Stimulated activated CD8-positive, alpha-beta memory T cell treated with anti-CD3 and anti-CD28 coated beads, Interleukin-12 subunit alpha, Interleukin-12 subunit beta, amount 100 ng/mL, for 1 hour (primary cell): ENCODE measurements around the gene ITPK1.
A peak's percentile ranks its signal among the peaks of the same experiment; 100 is the strongest.

Experiments
- DNase-seq: peaks from one replicate; pipeline ENCODE4 v3.0.0-alpha.2; 2020; ENCODE audit warnings: low read depth

The ITPK1 gene

GRCh38 chr14:93104961-93105360 is 10.8 kb downstream of the ITPK1 start:
- DNase-seq: no peak

GRCh38 chr14:93103392-93104080 is 12.2 kb downstream of the ITPK1 start:
- peak; percentile 47 for DNase-seq

- DNase-seq: no peak
These were observed 13.6 kb downstream of the ITPK1 start for GRCh38 chr14:93102141-93102540.

- DNase-seq: no peak
These were observed 14.5 kb downstream of the ITPK1 start for GRCh38 chr14:93101181-93101580.

- DNase-seq: no peak
These were observed 15.2 kb downstream of the ITPK1 start for GRCh38 chr14:93100570-93100969.

- no peak for DNase-seq
These were observed 15.6 kb downstream of the ITPK1 start for GRCh38 chr14:93100100-93100499.

GRCh38 chr14:93099643-93100042 is 16.1 kb downstream of the ITPK1 start:
- DNase-seq: no peak

- DNase-seq: no peak
These were observed 16.5 kb downstream of the ITPK1 start for GRCh38 chr14:93099196-93099595.

- DNase-seq: no peak
These were observed 18.9 kb downstream of the ITPK1 start for GRCh38 chr14:93096691-93097322.

- no peak for DNase-seq
These were observed 19.8 kb downstream of the ITPK1 start for GRCh38 chr14:93095742-93096510.

GRCh38 chr14:93094121-93094918 is 21.4 kb downstream of the ITPK1 start:
- DNase-seq: no peak

- no peak for DNase-seq
These were observed 22.8 kb downstream of the ITPK1 start for GRCh38 chr14:93092606-93093556.

- no peak for DNase-seq
These were observed 24.1 kb downstream of the ITPK1 start for GRCh38 chr14:93091666-93092065.

- DNase-seq: no peak
These were observed 24.7 kb downstream of the ITPK1 start for GRCh38 chr14:93090826-93091555.

- DNase-seq: no peak
These were observed 26.0 kb downstream of the ITPK1 start for GRCh38 chr14:93089521-93090269.

GRCh38 chr14:93086441-93087055 is 29.2 kb downstream of the ITPK1 start:
- DNase-seq: no peak

- no peak for DNase-seq
These were observed 29.8 kb downstream of the ITPK1 start for GRCh38 chr14:93085911-93086310.

GRCh38 chr14:93084866-93085857 is 30.6 kb downstream of the ITPK1 start:
- DNase-seq: no peak
